ENCODE results near the gene SET.

DNA sequence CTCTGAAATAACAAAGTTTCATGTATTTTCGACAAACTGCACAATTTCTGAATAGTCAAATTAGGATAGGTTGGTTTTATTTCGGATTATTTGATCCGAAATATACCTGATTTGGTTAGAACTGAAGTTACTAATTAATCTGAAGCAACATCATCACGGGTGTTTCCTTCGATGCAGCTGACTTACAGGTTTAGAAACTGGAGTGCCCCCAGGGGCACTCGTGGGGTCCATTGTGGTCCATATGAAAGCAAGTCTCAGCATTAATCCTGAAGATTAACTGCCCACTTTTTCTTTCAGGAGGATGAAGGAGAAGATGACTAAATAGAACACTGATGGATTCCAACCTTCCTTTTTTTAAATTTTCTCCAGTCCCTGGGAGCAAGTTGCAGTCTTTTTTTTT lies 5.3 kb downstream of the SET start:
- TF ChIP-seq, protein P1, sequence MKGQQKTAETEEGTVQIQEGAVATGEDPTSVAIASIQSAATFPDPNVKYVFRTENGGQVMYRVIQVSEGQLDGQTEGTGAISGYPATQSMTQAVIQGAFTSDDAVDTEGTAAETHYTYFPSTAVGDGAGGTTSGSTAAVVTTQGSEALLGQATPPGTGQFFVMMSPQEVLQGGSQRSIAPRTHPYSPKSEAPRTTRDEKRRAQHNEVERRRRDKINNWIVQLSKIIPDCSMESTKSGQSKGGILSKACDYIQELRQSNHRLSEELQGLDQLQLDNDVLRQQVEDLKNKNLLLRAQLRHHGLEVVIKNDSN (CRISPR knock-in tag; IDR thresholded peaks at IDR 0.05) = no peak
- TF ChIP-seq, protein P2, sequence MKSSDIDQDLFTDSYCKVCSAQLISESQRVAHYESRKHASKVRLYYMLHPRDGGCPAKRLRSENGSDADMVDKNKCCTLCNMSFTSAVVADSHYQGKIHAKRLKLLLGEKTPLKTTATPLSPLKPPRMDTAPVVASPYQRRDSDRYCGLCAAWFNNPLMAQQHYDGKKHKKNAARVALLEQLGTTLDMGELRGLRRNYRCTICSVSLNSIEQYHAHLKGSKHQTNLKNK (CRISPR knock-in tag; IDR thresholded peaks at IDR 0.05) = no peak
- TF ChIP-seq, protein P3, sequence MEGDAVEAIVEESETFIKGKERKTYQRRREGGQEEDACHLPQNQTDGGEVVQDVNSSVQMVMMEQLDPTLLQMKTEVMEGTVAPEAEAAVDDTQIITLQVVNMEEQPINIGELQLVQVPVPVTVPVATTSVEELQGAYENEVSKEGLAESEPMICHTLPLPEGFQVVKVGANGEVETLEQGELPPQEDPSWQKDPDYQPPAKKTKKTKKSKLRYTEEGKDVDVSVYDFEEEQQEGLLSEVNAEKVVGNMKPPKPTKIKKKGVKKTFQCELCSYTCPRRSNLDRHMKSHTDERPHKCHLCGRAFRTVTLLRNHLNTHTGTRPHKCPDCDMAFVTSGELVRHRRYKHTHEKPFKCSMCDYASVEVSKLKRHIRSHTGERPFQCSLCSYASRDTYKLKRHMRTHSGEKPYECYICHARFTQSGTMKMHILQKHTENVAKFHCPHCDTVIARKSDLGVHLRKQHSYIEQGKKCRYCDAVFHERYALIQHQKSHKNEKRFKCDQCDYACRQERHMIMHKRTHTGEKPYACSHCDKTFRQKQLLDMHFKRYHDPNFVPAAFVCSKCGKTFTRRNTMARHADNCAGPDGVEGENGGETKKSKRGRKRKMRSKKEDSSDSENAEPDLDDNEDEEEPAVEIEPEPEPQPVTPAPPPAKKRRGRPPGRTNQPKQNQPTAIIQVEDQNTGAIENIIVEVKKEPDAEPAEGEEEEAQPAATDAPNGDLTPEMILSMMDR (IDR thresholded peaks at IDR 0.05) = no peak
- no peak for TF ChIP-seq NFE2L1 (CRISPR knock-in tag; IDR thresholded peaks at IDR 0.05)
- TF ChIP-seq, protein P4, sequence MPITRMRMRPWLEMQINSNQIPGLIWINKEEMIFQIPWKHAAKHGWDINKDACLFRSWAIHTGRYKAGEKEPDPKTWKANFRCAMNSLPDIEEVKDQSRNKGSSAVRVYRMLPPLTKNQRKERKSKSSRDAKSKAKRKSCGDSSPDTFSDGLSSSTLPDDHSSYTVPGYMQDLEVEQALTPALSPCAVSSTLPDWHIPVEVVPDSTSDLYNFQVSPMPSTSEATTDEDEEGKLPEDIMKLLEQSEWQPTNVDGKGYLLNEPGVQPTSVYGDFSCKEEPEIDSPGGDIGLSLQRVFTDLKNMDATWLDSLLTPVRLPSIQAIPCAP (CRISPR knock-in tag; IDR thresholded peaks at IDR 0.05) = no peak
